BLaER1 treated with 17β-estradiol and CSF1 and Interleukin-3, amounts not matched to agents 10 nM and 100 nM (cell line): ENCODE data around the gene OR6C6.

Experiments
- H3K27ac ChIP-seq, 11 experiments: shearing (Covaris generic); formaldehyde crosslinking; 2 replicates each; pipeline ENCODE4 v1.8.1; 2022
- H3K27me3 ChIP-seq, 11 experiments: shearing (Covaris generic); formaldehyde crosslinking; 2 replicates each; pipeline ENCODE4 v1.8.1; 2022
- H3K36me3 ChIP-seq, 11 experiments: shearing (Covaris generic); formaldehyde crosslinking; 2 replicates each; pipeline ENCODE4 v1.8.1; 2022
- H3K4me1 ChIP-seq, 10 experiments: shearing (Covaris generic); formaldehyde crosslinking; 2 replicates each; pipeline ENCODE4 v1.8.1; 2022
- H3K4me2 ChIP-seq, 11 experiments: shearing (Covaris generic); formaldehyde crosslinking; 2 replicates each; pipeline ENCODE4 v1.8.1; 2022
- H3K4me3 ChIP-seq, 10 experiments: shearing (Covaris generic); formaldehyde crosslinking; 2 replicates each; pipeline ENCODE4 v1.8.1; 2022
- H3K9ac ChIP-seq, 11 experiments: shearing (Covaris generic); formaldehyde crosslinking; 2 replicates each; pipeline ENCODE4 v1.8.1; 2022
- H3K9me3 ChIP-seq, 11 experiments: shearing (Covaris generic); formaldehyde crosslinking; replicated peaks in 1 of 11; 2 replicates each; pipeline ENCODE4 v1.8.1; 2022
- H4K20me1 ChIP-seq, 11 experiments: shearing (Covaris generic); formaldehyde crosslinking; 2 replicates each; pipeline ENCODE4 v1.8.1; 2022
- Cebpa-rat ChIP-seq, 11 experiments: shearing (Covaris generic); IDR thresholded peaks; 2 replicates each; pipeline ENCODE4 v1.8.1; 2022

OR6C6 gene

DNA sequence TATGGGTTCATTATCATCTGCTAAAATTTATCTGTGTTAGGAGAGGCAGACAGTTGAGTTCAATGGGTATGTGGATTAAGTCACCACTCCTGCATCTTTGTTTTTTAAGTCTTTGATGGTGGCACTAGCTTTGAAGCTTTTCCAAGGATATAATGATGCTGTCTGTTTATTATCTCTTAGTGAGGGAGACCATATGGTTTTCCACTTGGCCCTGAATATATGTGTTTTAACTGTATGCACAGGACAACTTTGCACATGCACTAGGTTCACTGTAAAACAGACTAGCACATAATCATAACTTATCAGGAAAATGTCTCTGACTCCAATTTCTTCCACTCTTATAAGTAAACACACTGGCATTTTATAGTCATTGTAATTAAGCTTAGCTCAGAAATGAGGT lies 43.1 kb downstream of the OR6C6 start:
- no peaks in the 10 kb centered on the region for H3K4me1 ChIP-seq
- no peak for TF ChIP-seq Cebpa-rat (IDR thresholded peaks at IDR 0.05)
- H3K27ac ChIP-seq, result no peak overlapping the region
- H3K27me3 ChIP-seq, result no peaks in the 10 kb centered on the region
- H4K20me1 ChIP-seq, result no peaks in the 10 kb centered on the region
- no peaks in the 10 kb centered on the region for H3K36me3 ChIP-seq
- H3K9me3 ChIP-seq, result no peaks in the 10 kb centered on the region
- H3K4me2 ChIP-seq, result no peak overlapping the region
- H3K4me3 ChIP-seq, result no peak overlapping the region
- no peak overlapping the region for H3K9ac ChIP-seq

GRCh38 chr12:55250944-55251343 lies 45.4 kb downstream of the OR6C6 start:
- H3K9ac ChIP-seq, result no peak overlapping the region
- no peak overlapping the region for H3K27ac ChIP-seq
- no peaks in the 10 kb centered on the region for H3K9me3 ChIP-seq

GRCh38 chr12:55246159-55246558 lies 50.2 kb downstream of the OR6C6 start:
- Histone ChIP-seq H3K27ac (no peak overlapping the region), H3K4me3 (no peak overlapping the region), H3K4me2 (no peak overlapping the region), H3K36me3 (no peaks in the 10 kb centered on the region), H3K9me3 (peaks cover 0 to 4% (median 0%) of the 10 kb centered on the region in 11 experiments; a peak in 1 of 22 replicates), H3K4me1 (no peaks in the 10 kb centered on the region), H3K9ac (no peak overlapping the region), H3K27me3 (no peaks in the 10 kb centered on the region), H4K20me1 (no peaks in the 10 kb centered on the region)
- no peak for TF ChIP-seq Cebpa-rat (IDR thresholded peaks at IDR 0.05)

More at GRCh38 chr12:55250944-55251343, 45.4 kb downstream of the OR6C6 start:
- H3K36me3 ChIP-seq, result no peaks in the 10 kb centered on the region
- H3K4me3 ChIP-seq, result no peak overlapping the region
- H4K20me1 ChIP-seq, result no peaks in the 10 kb centered on the region
- H3K27me3 ChIP-seq, result no peaks in the 10 kb centered on the region
- H3K4me1 ChIP-seq, result no peaks in the 10 kb centered on the region
- no peak for TF ChIP-seq Cebpa-rat (IDR thresholded peaks at IDR 0.05)
- no peak overlapping the region for H3K4me2 ChIP-seq

DNA sequence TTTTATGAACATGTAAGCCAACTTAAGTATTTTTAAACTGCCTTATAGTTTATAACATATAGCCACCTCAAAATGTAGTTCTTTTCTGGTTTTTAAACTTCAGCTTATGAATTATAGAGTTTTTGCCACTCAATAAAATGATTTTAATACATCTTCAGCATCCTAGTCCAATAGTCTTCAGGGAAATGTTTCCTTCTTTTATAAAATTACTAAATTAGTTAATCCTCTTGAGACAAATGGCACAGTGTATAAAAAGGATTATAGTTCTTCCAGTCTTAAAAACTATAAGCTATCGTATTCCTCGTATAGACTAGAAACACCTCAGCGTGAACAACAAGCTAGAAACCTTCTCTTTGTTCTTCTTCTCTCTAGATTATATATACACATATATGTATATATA lies 52.1 kb downstream of the OR6C6 start, which contains the start of gene OR6C74:
OR6C74 (plus strand) TSS at position 301 of the 400 bp plus-strand sequence. CDS start 2,679 bp downstream, outside the sequence.
- Histone ChIP-seq H3K27me3 (no peaks in the 10 kb centered on the region), H3K4me2 (no peak within 1 kb of the TSS), H3K9me3 (peaks cover 0 to 4% (median 0%) of the 10 kb centered on the region in 11 experiments; a peak in 1 of 22 replicates), H3K4me1 (no peaks in the 10 kb centered on the region), H3K9ac (no peak within 1 kb of the TSS), H3K27ac (no peak within 1 kb of the TSS), H3K4me3 (no peak within 1 kb of the TSS), H4K20me1 (no peaks in the 10 kb centered on the region), H3K36me3 (no peaks in the 10 kb centered on the region)
- TF ChIP-seq Cebpa-rat (IDR thresholded peaks at IDR 0.05), result no peak
